Measurements from ENCODE around the gene DUSP16.

DUSP16 gene

DNA sequence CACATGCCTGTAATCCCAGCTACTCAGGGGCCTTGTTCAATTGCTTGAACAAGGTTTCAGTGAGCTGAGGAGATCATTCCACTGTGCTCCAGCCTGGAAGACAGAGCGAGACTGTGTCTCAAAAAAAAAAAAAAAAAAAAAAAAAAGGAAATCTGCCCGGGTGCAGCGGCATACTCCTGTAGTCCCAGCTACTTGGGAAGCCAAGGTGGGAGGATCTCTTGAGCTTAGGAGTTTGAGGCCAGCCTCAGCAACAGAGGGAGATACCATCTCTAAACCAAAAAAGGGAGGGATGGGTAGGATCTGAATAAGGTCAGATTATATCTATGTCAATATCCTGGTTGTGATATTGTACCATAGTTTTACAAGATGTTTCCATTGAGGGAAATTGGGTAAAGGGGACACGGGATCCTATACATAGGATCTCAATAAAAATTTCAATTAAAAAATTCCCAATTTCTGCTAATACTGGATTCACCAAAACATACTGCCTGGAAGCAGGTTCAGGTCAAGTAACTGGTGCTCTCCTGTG is 129.4 kb downstream of the DUSP16 start:
- no peak for DNase-seq

- no peak for DNase-seq
These were observed 130.3 kb downstream of the DUSP16 start for GRCh38 chr12:12432364-12432763.

GRCh38 chr12:12428961-12429657 is 133.6 kb downstream of the DUSP16 start:
- DNase-seq, result no peak

DNA sequence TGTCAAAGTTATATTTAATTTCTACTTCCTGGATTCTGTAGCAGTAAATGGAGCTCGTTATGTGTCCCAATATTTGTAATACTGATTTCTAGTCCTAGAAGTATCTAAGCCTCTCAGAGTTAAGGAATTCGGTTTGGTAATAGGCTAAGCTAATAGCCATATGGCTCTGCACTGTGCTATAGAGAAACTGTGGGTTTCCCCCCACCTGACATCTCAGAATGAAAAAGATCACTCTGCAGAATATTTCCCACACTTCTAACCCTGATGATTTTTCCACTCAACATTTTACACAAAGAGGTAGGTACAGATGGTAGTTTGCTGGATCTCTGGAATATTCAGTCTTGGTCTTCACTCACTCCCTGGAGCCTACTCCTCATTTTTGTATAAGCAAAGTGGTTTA is 134.6 kb downstream of the DUSP16 start:
- no peak for DNase-seq

- no peak for DNase-seq
These were observed 135.1 kb downstream of the DUSP16 start for GRCh38 chr12:12427568-12427967.

DNA sequence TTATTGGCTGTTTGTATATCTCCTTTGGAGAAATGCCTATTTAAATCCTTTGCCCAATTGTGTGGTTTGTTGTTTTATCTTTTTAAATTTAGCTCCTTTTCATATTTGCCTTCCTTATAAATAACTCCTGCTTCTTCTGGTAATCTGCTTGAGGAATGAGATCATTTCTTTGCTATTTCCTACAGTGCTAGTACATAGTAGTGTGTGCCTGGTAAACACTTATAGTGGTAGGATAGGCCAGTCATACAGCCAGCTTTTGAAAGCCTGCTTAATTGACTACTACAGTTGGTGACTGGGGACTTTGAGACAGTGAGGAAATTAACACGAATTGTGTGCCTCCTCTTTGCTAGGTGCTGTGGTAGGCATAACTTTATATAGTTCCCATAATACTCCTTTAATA is 137.0 kb downstream of the DUSP16 start:
- DNase-seq, result no peak

DNA sequence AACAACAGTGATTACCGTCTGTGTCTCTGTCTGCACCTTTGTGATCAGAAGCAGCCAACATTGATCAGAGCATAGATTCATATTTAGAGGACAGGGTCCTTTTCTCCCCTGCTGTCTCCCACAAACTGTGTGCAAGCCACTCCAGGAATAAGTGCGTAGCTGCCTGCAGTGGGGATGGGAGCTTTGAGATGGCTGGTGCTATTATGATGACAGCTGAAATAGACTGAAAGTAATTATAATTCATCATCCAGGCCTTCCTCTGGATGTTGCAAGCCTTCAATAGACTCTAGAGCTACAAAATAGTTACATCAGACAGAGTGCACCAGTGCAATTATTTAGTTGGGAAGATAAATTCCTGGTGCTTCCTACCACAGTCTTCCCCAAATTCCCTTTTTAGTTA is 137.7 kb downstream of the DUSP16 start:
- no peak for DNase-seq

Measured in bone marrow (tissue), 2 donors.